ENCODE data around the gene DNAJB6.

DNAJB6 gene

GRCh38 chr7:157336383-157337315, at the start of gene DNAJB6:
Gene DNAJB6, plus strand, starts transcription at chr7:157337004. Its CDS starts 21,569 bp downstream, at chr7:157358573.
- H3K4me1 ChIP-seq (ENCODE audit: control insufficient read depth, insufficient read depth, low read length), result peaks cover 34% of the 10 kb centered on the region
- H3K9me3 ChIP-seq (ENCODE audit: control insufficient read depth, low read length), result no peaks in the 10 kb centered on the region
- H3K4me3 ChIP-seq (ENCODE audit: low read length), result peak within 1 kb of the TSS; percentile 90
- peak within 1 kb of the TSS; percentile 90 for H3K9ac ChIP-seq (ENCODE audit: low read length)
- peak; percentile 97 for DNase-seq (ENCODE audit: low read depth)
- H3K27me3 ChIP-seq (replicated peaks; ENCODE audit: control insufficient read depth, insufficient read depth, low read length), result no peaks in the 10 kb centered on the region
- no peaks in the 10 kb centered on the region for H3K36me3 ChIP-seq (ENCODE audit: control insufficient read depth, insufficient read depth, low read length, severe bottlenecking)

- DNase-seq (ENCODE audit: low read depth), result no peak
- Histone ChIP-seq H3K9me3 (ENCODE audit: control insufficient read depth, low read length) (peaks cover 8% of the 10 kb centered on the region), H3K36me3 (ENCODE audit: control insufficient read depth, insufficient read depth, low read length, severe bottlenecking) (no peaks in the 10 kb centered on the region), H3K4me1 (ENCODE audit: control insufficient read depth, insufficient read depth, low read length) (no peaks in the 10 kb centered on the region), H3K27me3 (replicated peaks; ENCODE audit: control insufficient read depth, insufficient read depth, low read length) (peaks cover 8% of the 10 kb centered on the region), H3K9ac (ENCODE audit: low read length) (no peak overlapping the region), H3K4me3 (ENCODE audit: low read length) (no peak overlapping the region)
Measured at GRCh38 chr7:157291404-157292080, 45.3 kb upstream of the DNAJB6 start.

GRCh38 chr7:157292258-157292657, 44.5 kb upstream of the DNAJB6 start:
- Histone ChIP-seq H3K4me1 (ENCODE audit: control insufficient read depth, insufficient read depth, low read length) (no peaks in the 10 kb centered on the region), H3K9ac (ENCODE audit: low read length) (no peak overlapping the region), H3K27me3 (replicated peaks; ENCODE audit: control insufficient read depth, insufficient read depth, low read length) (peaks cover 8% of the 10 kb centered on the region), H3K4me3 (ENCODE audit: low read length) (no peak overlapping the region), H3K36me3 (ENCODE audit: control insufficient read depth, insufficient read depth, low read length, severe bottlenecking) (no peaks in the 10 kb centered on the region), H3K9me3 (ENCODE audit: control insufficient read depth, low read length) (peaks cover 8% of the 10 kb centered on the region)
- DNase-seq (ENCODE audit: low read depth), result no peak

- no peak overlapping the region for H3K4me3 ChIP-seq (ENCODE audit: low read length)
- H3K9ac ChIP-seq (ENCODE audit: low read length), result no peak overlapping the region
- peaks cover 8% of the 10 kb centered on the region for H3K27me3 ChIP-seq (replicated peaks; ENCODE audit: control insufficient read depth, insufficient read depth, low read length)
- no peak for DNase-seq (ENCODE audit: low read depth)
- H3K36me3 ChIP-seq (ENCODE audit: control insufficient read depth, insufficient read depth, low read length, severe bottlenecking), result no peaks in the 10 kb centered on the region
- H3K9me3 ChIP-seq (ENCODE audit: control insufficient read depth, low read length), result peaks cover 8% of the 10 kb centered on the region
- no peaks in the 10 kb centered on the region for H3K4me1 ChIP-seq (ENCODE audit: control insufficient read depth, insufficient read depth, low read length)
Measured at GRCh38 chr7:157292770-157293412, 43.9 kb upstream of the DNAJB6 start.

- H3K9ac ChIP-seq (ENCODE audit: low read length), result no peak overlapping the region
- no peak overlapping the region for H3K4me3 ChIP-seq (ENCODE audit: low read length)
- H3K27me3 ChIP-seq (replicated peaks; ENCODE audit: control insufficient read depth, insufficient read depth, low read length), result peaks cover 8% of the 10 kb centered on the region
- DNase-seq (ENCODE audit: low read depth), result no peak
- H3K36me3 ChIP-seq (ENCODE audit: control insufficient read depth, insufficient read depth, low read length, severe bottlenecking), result no peaks in the 10 kb centered on the region
- H3K4me1 ChIP-seq (ENCODE audit: control insufficient read depth, insufficient read depth, low read length), result no peaks in the 10 kb centered on the region
- H3K9me3 ChIP-seq (ENCODE audit: control insufficient read depth, low read length), result peaks cover 7% of the 10 kb centered on the region
Measured at GRCh38 chr7:157293413-157293788, 43.4 kb upstream of the DNAJB6 start.

GRCh38 chr7:157294773-157295172, 42.0 kb upstream of the DNAJB6 start:
- Histone ChIP-seq H3K9me3 (ENCODE audit: control insufficient read depth, low read length) (no peaks in the 10 kb centered on the region), H3K4me1 (ENCODE audit: control insufficient read depth, insufficient read depth, low read length) (no peaks in the 10 kb centered on the region), H3K27me3 (replicated peaks; ENCODE audit: control insufficient read depth, insufficient read depth, low read length) (peaks cover 8% of the 10 kb centered on the region), H3K36me3 (ENCODE audit: control insufficient read depth, insufficient read depth, low read length, severe bottlenecking) (no peaks in the 10 kb centered on the region), H3K4me3 (ENCODE audit: low read length) (no peak overlapping the region), H3K9ac (ENCODE audit: low read length) (no peak overlapping the region)
- no peak for DNase-seq (ENCODE audit: low read depth)

- H3K4me3 ChIP-seq (ENCODE audit: low read length), result no peak overlapping the region
- no peaks in the 10 kb centered on the region for H3K36me3 ChIP-seq (ENCODE audit: control insufficient read depth, insufficient read depth, low read length, severe bottlenecking)
- H3K9me3 ChIP-seq (ENCODE audit: control insufficient read depth, low read length), result no peaks in the 10 kb centered on the region
- H3K27me3 ChIP-seq (replicated peaks; ENCODE audit: control insufficient read depth, insufficient read depth, low read length), result peaks cover 8% of the 10 kb centered on the region
- no peaks in the 10 kb centered on the region for H3K4me1 ChIP-seq (ENCODE audit: control insufficient read depth, insufficient read depth, low read length)
- DNase-seq (ENCODE audit: low read depth), result no peak
- H3K9ac ChIP-seq (ENCODE audit: low read length), result no peak overlapping the region
Measured at GRCh38 chr7:157295338-157295737, 41.5 kb upstream of the DNAJB6 start.

GRCh38 chr7:157297185-157297584, 39.6 kb upstream of the DNAJB6 start:
- no peaks in the 10 kb centered on the region for H3K36me3 ChIP-seq (ENCODE audit: control insufficient read depth, insufficient read depth, low read length, severe bottlenecking)
- DNase-seq (ENCODE audit: low read depth), result no peak
- no peaks in the 10 kb centered on the region for H3K4me1 ChIP-seq (ENCODE audit: control insufficient read depth, insufficient read depth, low read length)
- H3K9ac ChIP-seq (ENCODE audit: low read length), result no peak overlapping the region
- no peaks in the 10 kb centered on the region for H3K9me3 ChIP-seq (ENCODE audit: control insufficient read depth, low read length)
- H3K27me3 ChIP-seq (replicated peaks; ENCODE audit: control insufficient read depth, insufficient read depth, low read length), result peaks cover 3% of the 10 kb centered on the region
- no peak overlapping the region for H3K4me3 ChIP-seq (ENCODE audit: low read length)

GRCh38 chr7:157299317-157299612, 37.5 kb upstream of the DNAJB6 start:
- Histone ChIP-seq H3K4me1 (ENCODE audit: control insufficient read depth, insufficient read depth, low read length) (no peaks in the 10 kb centered on the region), H3K27me3 (replicated peaks; ENCODE audit: control insufficient read depth, insufficient read depth, low read length) (peaks cover 3% of the 10 kb centered on the region), H3K9me3 (ENCODE audit: control insufficient read depth, low read length) (no peaks in the 10 kb centered on the region), H3K36me3 (ENCODE audit: control insufficient read depth, insufficient read depth, low read length, severe bottlenecking) (no peaks in the 10 kb centered on the region), H3K9ac (ENCODE audit: low read length) (no peak overlapping the region), H3K4me3 (ENCODE audit: low read length) (no peak overlapping the region)
- no peak for DNase-seq (ENCODE audit: low read depth)

- Histone ChIP-seq H3K36me3 (ENCODE audit: control insufficient read depth, insufficient read depth, low read length, severe bottlenecking) (no peaks in the 10 kb centered on the region), H3K4me1 (ENCODE audit: control insufficient read depth, insufficient read depth, low read length) (no peaks in the 10 kb centered on the region), H3K9me3 (ENCODE audit: control insufficient read depth, low read length) (no peaks in the 10 kb centered on the region), H3K4me3 (ENCODE audit: low read length) (no peak overlapping the region), H3K9ac (ENCODE audit: low read length) (no peak overlapping the region), H3K27me3 (replicated peaks; ENCODE audit: control insufficient read depth, insufficient read depth, low read length) (peaks cover 3% of the 10 kb centered on the region)
- no peak for DNase-seq (ENCODE audit: low read depth)
Measured at GRCh38 chr7:157299613-157300368, 37.0 kb upstream of the DNAJB6 start.

- Histone ChIP-seq H3K9me3 (ENCODE audit: control insufficient read depth, low read length) (no peaks in the 10 kb centered on the region), H3K27me3 (replicated peaks; ENCODE audit: control insufficient read depth, insufficient read depth, low read length) (no peaks in the 10 kb centered on the region), H3K9ac (ENCODE audit: low read length) (no peak overlapping the region), H3K4me3 (ENCODE audit: low read length) (no peak overlapping the region), H3K4me1 (ENCODE audit: control insufficient read depth, insufficient read depth, low read length) (no peaks in the 10 kb centered on the region), H3K36me3 (ENCODE audit: control insufficient read depth, insufficient read depth, low read length, severe bottlenecking) (no peaks in the 10 kb centered on the region)
- no peak for DNase-seq (ENCODE audit: low read depth)
Measured at GRCh38 chr7:157300369-157300825, 36.4 kb upstream of the DNAJB6 start.

Measured in adipocyte (in vitro differentiated cells).